PC-9 (cell line): ENCODE results near the gene ZNF583. TPM values are rescaled to one million over a fixed set of nuclear protein-coding genes. Genes with fewer than 3 reads are reported as not detected.
A peak's percentile ranks its signal among the peaks of the same experiment; 100 is the strongest.

Experiments used
- Bru-seq: library from RNA; stranded (reverse); fragments of 400-500 nt; gene quantifications from one replicate; lab custom pipeline; 2021; lab: Mats Ljungman, UMichigan
- BruChase-seq, 2 experiments: library from RNA; stranded (reverse); fragments of 400-500 nt; gene quantifications; one replicate each; lab custom pipeline; 2021; lab: Mats Ljungman, UMichigan
- BruUV-seq: library from RNA; stranded (reverse); fragments of 400-500 nt; replicated peaks from 2 replicates; lab custom pipeline; 2021; lab: Mats Ljungman, UMichigan
- CTCF ChIA-PET: fragments of 300-600 bp; sonication (Branson Sonifier 250); formaldehyde crosslinking; loops from one replicate; lab custom pipeline; 2022; ENCODE audit warnings: antibody characterized with exemption; lab: Charles Lee
- POLR2A ChIA-PET: fragments of 300-600 bp; sonication (Branson Sonifier 250); formaldehyde crosslinking; loops from one replicate; lab custom pipeline; 2022; ENCODE audit warnings: antibody characterized with exemption; ENCODE audit not compliant: unreplicated experiment; lab: Charles Lee
- DNase-seq, 2 experiments: peaks; one replicate each; pipeline versions ENCODE4 v3.0.0 to v3.0.0-alpha.2; 2015 to 2022; ENCODE audit warnings: mixed read lengths in 1 of 2
- H2AFZ ChIP-seq: fragments of 200-600 bp; sonication (generic); 2 replicates; pipeline ENCODE4 v1.8.1; 2017; ENCODE audit warnings: antibody characterized with exemption
- H3F3A ChIP-seq: fragments of 200-600 bp; sonication (generic); 2 replicates; pipeline ENCODE4 v1.8.1; 2017; ENCODE audit warnings: antibody characterized with exemption, mild to moderate bottlenecking, low read depth; ENCODE audit not compliant: insufficient read depth
- H3K27ac ChIP-seq: fragments of 200-600 bp; sonication (generic); 2 replicates; pipeline ENCODE4 v1.6.1; 2016; ENCODE audit warnings: mixed run types
- H3K27me3 ChIP-seq: fragments of 200-600 bp; sonication (generic); 2 replicates; pipeline ENCODE4 v1.6.1; 2016; ENCODE audit warnings: low read depth, mixed run types; ENCODE audit not compliant: insufficient read depth
- H3K36me3 ChIP-seq: fragments of 200-600 bp; sonication (generic); 2 replicates; pipeline ENCODE4 v1.6.1; 2016; ENCODE audit warnings: low read depth, mixed run types
- H3K4me1 ChIP-seq: fragments of 200-600 bp; sonication (generic); replicated peaks from 2 replicates; pipeline ENCODE4 v1.6.1; 2016; ENCODE audit warnings: mixed run types; ENCODE audit not compliant: insufficient read depth
- H3K4me2 ChIP-seq: fragments of 200-600 bp; sonication (generic); 2 replicates; pipeline ENCODE4 v1.6.1; 2017; ENCODE audit warnings: mixed run types
- H3K4me3 ChIP-seq: fragments of 200-600 bp; sonication (generic); 2 replicates; pipeline ENCODE4 v1.6.1; 2016; ENCODE audit warnings: mixed run types
- H3K79me2 ChIP-seq: fragments of 200-600 bp; sonication (generic); 2 replicates; pipeline ENCODE4 v1.6.1; 2017; ENCODE audit warnings: low read depth, mixed run types
- H3K9me2 ChIP-seq: fragments of 200-600 bp; sonication (generic); 2 replicates; pipeline ENCODE4 v1.8.1; 2017; ENCODE audit warnings: mild to moderate bottlenecking; ENCODE audit not compliant: insufficient read depth
- H3K9me3 ChIP-seq: fragments of 200-600 bp; sonication (generic); 2 replicates; pipeline ENCODE4 v1.8.1; 2016; ENCODE audit warnings: low read depth; ENCODE audit not compliant: insufficient read depth
- H4K20me1 ChIP-seq: fragments of 200-600 bp; sonication (generic); 2 replicates; pipeline ENCODE4 v1.8.1; 2017; ENCODE audit not compliant: insufficient read depth
- CTCF ChIP-seq: fragments of 200-600 bp; sonication (generic); conservative IDR thresholded peaks from 2 replicates; pipeline ENCODE4 v1.6.1; 2017; ENCODE audit warnings: mixed run types, antibody characterized with exemption, mild to moderate bottlenecking, moderate library complexity
- EZH2 ChIP-seq: fragments of 200-600 bp; sonication (generic); IDR thresholded peaks from 2 replicates; pipeline ENCODE4 v1.8.0; 2017; ENCODE audit warnings: antibody characterized with exemption, low read depth
- intact Hi-C: fragments of 100-400 bp; cut with micrococcal nuclease; formaldehyde crosslinking; loops from one replicate; pipeline ENCODE4 v1.10.0; 2022; ENCODE audit not compliant: unreplicated experiment
- long read RNA-seq: library from polyadenylated mRNA; stranded (forward); transcript quantifications from one replicate; pipeline ENCODE4 v2.0.0, GENCODE V29; 2022
- total RNA-seq: library from RNA; stranded (reverse); gene quantifications from 2 replicates; pipeline ENCODE4 v1.2.3, GENCODE V29; 2021

The ZNF583 gene
- total RNA-seq, result 2.5 and 3.1 TPM in 2 replicates
- Bru-seq, nascent RNA, result percentile 49 among the genes with signal in this experiment
- BruChase-seq, experiment 1, labeled RNA remaining after a 2-hour chase, result percentile 40 among the genes with signal in this experiment
- BruChase-seq, experiment 2, labeled RNA remaining after a 6-hour chase, result percentile 31 among the genes with signal in this experiment
- long read RNA-seq, full-length matches to known transcripts, result 1 of 3 reads
- long read RNA-seq, partial matches to known transcripts, result 0 of 3 reads
- long read RNA-seq, other reads (novel, unspliced or antisense), result 2 of 3 reads

GRCh38 chr19:56403764-56404704, at the start of gene ZNF583:
Gene ZNF583 (plus strand): TSS chr19:56404332. CDS start chr19:56407115, 2,783 bp downstream.
- ChIA-PET POLR2A (interaction anchor here (0.6 to 0.8 kb wide), 2 partner anchors 191 to 1457 kb away, joined by 6 to 9 read pairs; partner anchors contain the start of genes NLRP7 and ZNF71), CTCF (interaction anchor here (0.6 kb wide), 1 partner anchor 1243 kb away, joined by 5 read pairs; no protein-coding TSS in a partner anchor)
- no peaks in the 10 kb centered on the region for H3K9me2 ChIP-seq
- H3K4me2 ChIP-seq, result peak within 1 kb of the TSS; percentile 89
- H3K27ac ChIP-seq, result no peak within 1 kb of the TSS
- H3F3A ChIP-seq, result no peaks in the 10 kb centered on the region
- H3K9me3 ChIP-seq, result peaks cover 68% of the 10 kb centered on the region
- peaks cover 13% of the 10 kb centered on the region for H3K4me1 ChIP-seq
- DNase-seq, result peak; percentile 74 to 94
- TSS peak; percentile 46 for BruUV-seq
- intact Hi-C loops, result loop anchor here (1.0 kb wide), 1 partner anchor 11 kb away; the partner anchor contains the start of gene ZNF582
- no peaks in the 10 kb centered on the region for H3K27me3 ChIP-seq
- no peaks in the 10 kb centered on the region for H4K20me1 ChIP-seq
- no peak for TF ChIP-seq CTCF
- no peak for TF ChIP-seq EZH2
- H3K4me3 ChIP-seq, result peak within 1 kb of the TSS; percentile 82
- no peaks in the 10 kb centered on the region for H3K79me2 ChIP-seq
- peak within 1 kb of the TSS; percentile 99 for H2AFZ ChIP-seq
- peaks cover 21% of the 10 kb centered on the region for H3K36me3 ChIP-seq

- no peaks in the 10 kb centered on the region for H3K36me3 ChIP-seq
- H3K4me3 ChIP-seq, result no peak overlapping the region
- no TSS peak for BruUV-seq
- no peak overlapping the region for H3K27ac ChIP-seq
- no peaks in the 10 kb centered on the region for H3K4me1 ChIP-seq
- H3K27me3 ChIP-seq, result peaks cover 33% of the 10 kb centered on the region
- H2AFZ ChIP-seq, result no peak overlapping the region
- no peak overlapping the region for H3K4me2 ChIP-seq
- no peaks in the 10 kb centered on the region for H3F3A ChIP-seq
- TF ChIP-seq CTCF (no peak), EZH2 (no peak)
- DNase-seq, result no peak
- H4K20me1 ChIP-seq, result no peaks in the 10 kb centered on the region
- ChIA-PET POLR2A (no interaction called here), CTCF (no interaction called here)
- H3K79me2 ChIP-seq, result no peaks in the 10 kb centered on the region
- intact Hi-C loops, result no loop called here
- H3K9me2 ChIP-seq, result no peaks in the 10 kb centered on the region
- H3K9me3 ChIP-seq, result no peaks in the 10 kb centered on the region
These were observed 48.6 kb upstream of the ZNF583 start for GRCh38 chr19:56355517-56355916.

- Histone ChIP-seq H3K79me2 (no peaks in the 10 kb centered on the region), H3K9me3 (peaks cover 3% of the 10 kb centered on the region; the same call in 1 of the 2 replicates), H3K9me2 (no peaks in the 10 kb centered on the region), H2AFZ (no peak overlapping the region), H3K4me2 (no peak overlapping the region), H3K27ac (no peak overlapping the region), H3K4me3 (no peak overlapping the region), H3K36me3 (no peaks in the 10 kb centered on the region), H3K4me1 (no peaks in the 10 kb centered on the region), H4K20me1 (no peaks in the 10 kb centered on the region), H3F3A (no peaks in the 10 kb centered on the region), H3K27me3 (peaks cover 32% of the 10 kb centered on the region)
- CTCF ChIA-PET, result no interaction called here
- DNase-seq, result no peak
- BruUV-seq, result no TSS peak
- POLR2A ChIA-PET, result no interaction called here
- no peak for TF ChIP-seq CTCF
- TF ChIP-seq EZH2, result no peak
- intact Hi-C loops, result no loop called here
These were observed 47.2 kb upstream of the ZNF583 start for GRCh38 chr19:56356944-56357343.
